Stimulated activated CD4-positive, alpha-beta T cell treated with anti-CD3 and anti-CD28 coated beads, Interleukin-12 subunit alpha, Interleukin-12 subunit beta, amount 100 ng/mL, for 48 hours (primary cell): Measurements from ENCODE around the gene KLK5.

ENCODE experiments used
- DNase-seq, 3 donors: peaks; one replicate each; pipeline ENCODE4 v3.0.0-alpha.2; 2020; ENCODE audit warnings: low read depth in 2 of 3, low spot score in 1 of 3

The KLK5 gene

DNA sequence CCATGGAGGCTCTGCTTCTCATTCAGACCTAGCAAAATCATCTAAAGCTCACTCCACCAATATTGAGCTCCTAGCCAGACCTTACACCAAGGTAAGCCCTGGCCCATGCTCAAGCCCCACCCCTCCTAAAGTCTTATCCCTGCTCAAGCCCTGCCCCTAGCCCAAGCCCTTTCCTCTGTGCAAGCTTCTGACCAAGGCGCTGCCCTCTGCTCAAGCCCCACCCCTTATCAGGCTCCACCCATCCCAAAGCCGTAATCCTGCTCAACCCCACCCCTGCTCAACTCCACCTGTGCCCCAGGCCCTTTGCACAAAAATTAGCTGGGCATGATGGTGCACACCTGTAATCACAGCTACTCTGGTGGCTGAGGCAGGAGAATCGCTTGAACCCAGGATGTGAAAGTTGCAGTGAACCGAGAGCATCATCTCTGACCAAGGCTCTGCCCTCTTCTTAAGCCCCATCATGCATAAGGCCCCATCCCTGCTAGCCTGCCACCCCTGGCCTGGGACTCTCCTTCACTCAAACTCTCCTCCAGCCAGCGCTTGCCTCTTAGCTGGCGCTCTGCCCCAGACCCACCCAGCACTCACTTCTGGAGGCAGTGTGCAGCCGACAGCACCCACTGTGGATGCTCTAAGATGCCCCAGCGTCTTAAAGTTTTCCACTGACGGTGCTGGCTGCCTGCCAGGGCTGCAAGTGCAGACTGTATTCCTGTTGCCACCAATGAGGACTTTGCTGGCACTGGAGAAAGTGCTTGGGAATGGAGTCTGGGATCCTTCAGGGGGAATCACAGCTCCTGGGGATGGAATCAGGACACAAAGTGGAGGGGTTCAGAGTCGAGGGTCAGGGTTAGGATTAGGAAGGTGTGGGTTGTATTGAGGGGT is 58.1 kb downstream of the KLK5 start:
- no peak for DNase-seq
